SU-DHL-6 (cell line): ENCODE data around the gene TMED9.

Experiments
- CTCF ChIP-seq: fragments of 200-600 bp; sonication (generic); IDR thresholded peaks from one replicate; pipeline ENCODE4 v1.5.1; 2017; ENCODE audit warnings: antibody characterized with exemption, mild to moderate bottlenecking, low read length, moderate library complexity; ENCODE audit not compliant: insufficient read depth, poor library complexity, severe bottlenecking
- EZH2phosphoT487 ChIP-seq: fragments of 200-600 bp; sonication (generic), shearing (Covaris generic); conservative IDR thresholded peaks from 2 replicates; pipeline ENCODE4 v1.6.1; 2018; ENCODE audit warnings: mild to moderate bottlenecking, antibody characterized with exemption, low read length, moderate library complexity, mixed read lengths

DNA sequence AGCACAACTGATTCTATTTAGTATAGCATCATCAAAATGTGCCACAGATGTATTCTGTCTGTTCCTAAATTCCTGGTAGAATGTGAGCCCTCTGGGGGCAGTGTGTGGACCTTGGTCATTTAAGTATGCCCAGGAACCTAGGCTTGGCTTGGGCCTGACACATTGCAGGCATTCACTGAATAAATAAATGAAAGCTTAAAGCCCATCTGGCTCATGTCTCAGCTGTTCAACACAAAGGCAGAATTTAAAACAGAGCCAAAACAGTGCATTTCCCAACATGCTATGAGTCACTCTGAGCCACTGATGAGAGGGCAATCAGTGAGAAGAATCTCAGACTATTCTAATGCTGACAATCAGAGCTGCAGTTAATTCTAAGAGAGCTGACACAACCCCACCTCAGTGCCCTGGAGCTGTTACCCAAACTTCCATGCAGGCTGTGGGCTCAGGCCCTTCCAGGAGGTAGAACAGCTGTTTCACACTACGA is 45.7 kb upstream of the TMED9 start:
- TF ChIP-seq CTCF = no peak
- TF ChIP-seq EZH2phosphoT487 = no peak
